Measurements from ENCODE around the gene IQSEC3.

IQSEC3 gene

GRCh38 chr12:114626-115211 lies 48.2 kb downstream of the IQSEC3 start:
- DNase-seq = no peak

- no peak for DNase-seq
Observed at GRCh38 chr12:115518-115917, 49.0 kb downstream of the IQSEC3 start.

- DNase-seq = no peak
Observed at GRCh38 chr12:115960-116915, 49.7 kb downstream of the IQSEC3 start.

GRCh38 chr12:117311-117710 lies 50.7 kb downstream of the IQSEC3 start:
- DNase-seq = no peak

GRCh38 chr12:117816-118345 lies 51.3 kb downstream of the IQSEC3 start:
- no peak for DNase-seq

- DNase-seq = no peak
Observed at GRCh38 chr12:118591-118990, 52.0 kb downstream of the IQSEC3 start.

GRCh38 chr12:120951-121350 lies 54.4 kb downstream of the IQSEC3 start:
- no peak for DNase-seq

- DNase-seq = no peak
Observed at GRCh38 chr12:121647-122046, 55.1 kb downstream of the IQSEC3 start.

- no peak for DNase-seq
Observed at GRCh38 chr12:125075-125474, 58.5 kb downstream of the IQSEC3 start.

GRCh38 chr12:125566-125965 lies 59.0 kb downstream of the IQSEC3 start:
- no peak for DNase-seq

- DNase-seq = no peak
Observed at GRCh38 chr12:128079-128478, 61.5 kb downstream of the IQSEC3 start.

- no peak for DNase-seq
Observed at GRCh38 chr12:129001-129400, 62.4 kb downstream of the IQSEC3 start.

- no peak for DNase-seq
Observed at GRCh38 chr12:130519-130918, 64.0 kb downstream of the IQSEC3 start.

GRCh38 chr12:131008-131407 lies 64.4 kb downstream of the IQSEC3 start:
- DNase-seq = no peak

- DNase-seq = no peak
Observed at GRCh38 chr12:131732-132495, 65.3 kb downstream of the IQSEC3 start.

GRCh38 chr12:133616-134232 lies 67.2 kb downstream of the IQSEC3 start:
- peak; percentile 52 for DNase-seq

- no peak for DNase-seq
Observed at GRCh38 chr12:135138-135537, 68.6 kb downstream of the IQSEC3 start.

GRCh38 chr12:138171-138897 lies 71.8 kb downstream of the IQSEC3 start:
- DNase-seq = no peak

- DNase-seq = peak; percentile 59
Observed at GRCh38 chr12:138898-139534, 72.4 kb downstream of the IQSEC3 start.

- no peak for DNase-seq
Observed at GRCh38 chr12:139585-139984, 73.0 kb downstream of the IQSEC3 start.

GRCh38 chr12:140162-140561 lies 73.6 kb downstream of the IQSEC3 start:
- DNase-seq = no peak
